Stomach (tissue), 4 donors: ENCODE measurements around the gene DHX32.
"Not testable (repeated sequence)": the region's sequence is repeated elsewhere in the genome, so short reads cannot be mapped to it uniquely, and the experiment has no call there.

ENCODE experiments used
- CTCF ChIP-seq, 7 experiments: fragments of 450-650 bp in 4 of 7; fragments of 200-600 bp in 3 of 7; sonication (generic) in 3 of 7; IDR thresholded peaks; one replicate each; pipeline ENCODE4 v1.5.1; 2016 to 2019; ENCODE audit warnings: antibody characterized with exemption in 7 of 7, control low read depth in 2 of 7, mild to moderate bottlenecking in 1 of 7
- POLR2AphosphoS5 ChIP-seq, 3 donors: sonication (generic); formaldehyde crosslinking; IDR thresholded peaks; one replicate each; pipeline ENCODE4 v1.6.1; 2016; ENCODE audit warnings: antibody characterized with exemption in 3 of 3

- not testable (repeated sequence) for TF ChIP-seq POLR2AphosphoS5, CTCF (IDR thresholded peaks at IDR 0.05)
These were observed 40.7 kb upstream of the DHX32 start for GRCh38 chr10:125921643-125922306.
